GM19463 (cell line): ENCODE results near the gene DENND4A.
"Not testable (repeated sequence)": the region's sequence is repeated elsewhere in the genome, so short reads cannot be mapped to it uniquely, and the experiment has no call there.

Experiments used
- ATAC-seq: cut with Tn5 transposase; IDR thresholded peaks from one replicate; pipeline ENCODE4 v1.9.1; 2021; ENCODE audit warnings: mild to moderate bottlenecking, moderate library complexity; ENCODE audit not compliant: unreplicated experiment

DENND4A gene

GRCh38 chr15:65819563-65819960, 27.5 kb upstream of the DENND4A start:
- ATAC-seq = no peak

- peak; percentile 58 for ATAC-seq
Observed at GRCh38 chr15:65818927-65819562, 27.0 kb upstream of the DENND4A start.

GRCh38 chr15:65816441-65816840, 24.3 kb upstream of the DENND4A start:
- ATAC-seq = no peak

- ATAC-seq = not testable (repeated sequence)
Observed at GRCh38 chr15:65816008-65816407, 23.9 kb upstream of the DENND4A start.

GRCh38 chr15:65814271-65814670, 22.2 kb upstream of the DENND4A start:
- ATAC-seq = not testable (repeated sequence)

GRCh38 chr15:65812916-65813315, 20.8 kb upstream of the DENND4A start:
- no peak for ATAC-seq

- ATAC-seq = no peak
Observed at GRCh38 chr15:65812467-65812866, 20.4 kb upstream of the DENND4A start.

GRCh38 chr15:65811835-65812234, 19.7 kb upstream of the DENND4A start:
- ATAC-seq = no peak

- not testable (repeated sequence) for ATAC-seq
Observed at GRCh38 chr15:65811011-65811733, 19.1 kb upstream of the DENND4A start.

GRCh38 chr15:65806397-65806796, 14.3 kb upstream of the DENND4A start:
- no peak for ATAC-seq

GRCh38 chr15:65805019-65805745, 13.1 kb upstream of the DENND4A start:
- no peak for ATAC-seq

- no peak for ATAC-seq
Observed at GRCh38 chr15:65804252-65804931, 12.3 kb upstream of the DENND4A start.

GRCh38 chr15:65801229-65801805, 9.2 kb upstream of the DENND4A start:
- ATAC-seq = no peak

GRCh38 chr15:65796610-65797078, 4.6 kb upstream of the DENND4A start:
- ATAC-seq = no peak

- ATAC-seq = no peak
Observed at GRCh38 chr15:65795663-65796216, 3.6 kb upstream of the DENND4A start.

GRCh38 chr15:65793818-65794104, 1.7 kb upstream of the DENND4A start:
- ATAC-seq = no peak

- no peak for ATAC-seq
Observed at GRCh38 chr15:65792988-65793817, 1.1 kb upstream of the DENND4A start.

GRCh38 chr15:65791335-65792137, 557 bp downstream of the DENND4A start:
- no peak for ATAC-seq

- ATAC-seq = no peak
Observed at GRCh38 chr15:65790694-65791334, 1.3 kb downstream of the DENND4A start.
